GM18907 (cell line): Measurements from ENCODE around the gene SIX1.

Experiments
- ATAC-seq: cut with Tn5 transposase; IDR thresholded peaks from one replicate; pipeline ENCODE4 v1.9.1; 2021; ENCODE audit warnings: mild to moderate bottlenecking, moderate library complexity; ENCODE audit not compliant: unreplicated experiment

SIX1 gene

DNA sequence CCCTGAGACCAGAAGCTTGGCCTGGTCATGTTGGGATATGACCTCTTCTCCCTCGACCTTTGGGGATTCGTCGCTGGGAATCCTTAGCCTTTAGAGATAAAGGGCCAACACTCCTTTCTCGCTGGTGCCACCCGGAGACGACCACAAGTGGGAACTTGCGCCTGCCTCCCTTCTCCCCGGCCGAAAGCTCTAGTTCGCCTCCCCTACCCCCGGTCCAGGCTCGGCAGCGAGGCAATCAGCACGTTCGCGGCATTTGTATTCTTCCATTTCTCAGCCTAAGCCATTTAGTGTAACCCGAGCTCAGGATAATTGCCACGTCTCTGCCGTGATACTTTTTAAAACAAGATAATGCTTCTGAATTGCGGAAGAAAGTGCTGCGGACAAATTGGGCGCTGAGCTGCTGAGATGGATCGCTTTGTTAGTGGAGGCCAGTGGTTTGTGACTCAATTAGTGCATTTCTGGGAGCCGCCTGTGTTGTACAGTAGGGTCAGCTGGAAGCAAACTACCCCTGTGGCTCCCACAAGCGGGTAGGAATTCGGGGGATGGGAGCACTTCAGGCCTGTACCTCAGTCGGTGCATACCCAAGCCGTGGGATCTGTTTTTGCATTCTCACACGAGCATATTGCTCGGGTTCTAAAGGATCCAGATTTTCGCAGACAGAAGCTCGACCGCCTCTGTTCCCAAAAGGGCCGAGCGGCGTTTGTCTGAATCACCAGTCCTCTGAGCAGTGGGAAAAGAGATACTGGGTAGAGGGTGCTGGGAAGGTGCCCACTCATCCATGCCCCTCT lies 6.8 kb upstream of the SIX1 start:
- no peak for ATAC-seq

DNA sequence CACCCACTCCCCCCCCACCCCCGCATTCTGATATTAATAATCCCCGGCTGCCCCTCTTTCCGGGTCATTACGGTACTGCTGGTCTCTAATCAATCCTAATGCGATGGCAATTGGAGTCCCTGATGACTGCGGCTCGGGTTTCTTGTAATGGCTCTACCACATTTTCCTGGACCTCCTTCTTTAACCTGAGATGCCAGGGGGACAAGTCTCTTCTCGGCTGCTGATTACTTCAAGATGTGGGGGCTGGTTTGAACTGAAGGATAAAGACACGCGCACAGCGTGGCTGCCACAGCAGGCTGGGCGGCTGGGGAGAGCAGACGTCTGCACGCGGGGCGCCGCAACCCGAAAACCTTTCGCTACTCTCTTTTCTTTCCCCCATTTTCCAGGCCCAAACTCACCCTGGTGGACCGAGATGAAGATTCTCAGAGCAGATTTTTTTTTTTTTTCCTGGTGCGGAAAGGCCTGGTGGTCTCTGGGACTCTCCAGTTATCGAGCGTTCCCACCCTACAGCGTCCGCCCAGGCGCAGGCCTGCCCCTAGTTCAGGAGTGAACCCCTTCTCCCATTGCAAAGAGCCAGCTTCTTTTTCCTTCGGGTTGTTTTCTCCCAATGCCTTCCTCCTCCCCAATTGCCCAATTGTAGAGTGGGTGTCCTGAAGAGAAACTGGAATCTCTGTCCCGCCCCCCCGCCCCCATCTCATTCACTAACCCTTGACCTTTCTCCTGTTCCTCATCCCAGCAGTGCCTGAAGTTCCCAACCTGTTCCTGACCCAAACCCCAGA lies 6.0 kb upstream of the SIX1 start:
- ATAC-seq: no peak

DNA sequence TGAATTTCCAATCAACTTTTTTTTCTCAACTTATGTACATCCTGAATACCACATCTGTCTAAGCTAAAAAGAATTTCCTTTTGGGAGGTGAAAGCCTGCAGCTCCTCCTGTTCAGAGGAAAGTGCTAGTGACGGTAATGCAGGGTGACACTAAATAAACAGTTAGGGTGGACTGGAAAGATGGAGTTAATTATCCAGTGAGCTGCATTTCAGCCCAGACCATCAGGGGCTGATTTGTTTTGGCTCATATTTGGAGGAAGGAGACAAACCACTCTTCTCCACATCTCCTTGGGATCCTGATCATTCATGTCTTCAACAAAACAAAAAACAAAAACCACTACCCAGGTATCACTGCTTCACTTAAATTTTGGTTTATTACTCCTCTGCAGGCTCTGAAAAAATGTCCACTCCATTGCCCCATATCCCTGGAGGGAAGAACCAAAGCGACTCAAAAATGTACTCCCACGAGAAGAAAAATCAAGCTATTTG lies 5.1 kb upstream of the SIX1 start:
- no peak for ATAC-seq

DNA sequence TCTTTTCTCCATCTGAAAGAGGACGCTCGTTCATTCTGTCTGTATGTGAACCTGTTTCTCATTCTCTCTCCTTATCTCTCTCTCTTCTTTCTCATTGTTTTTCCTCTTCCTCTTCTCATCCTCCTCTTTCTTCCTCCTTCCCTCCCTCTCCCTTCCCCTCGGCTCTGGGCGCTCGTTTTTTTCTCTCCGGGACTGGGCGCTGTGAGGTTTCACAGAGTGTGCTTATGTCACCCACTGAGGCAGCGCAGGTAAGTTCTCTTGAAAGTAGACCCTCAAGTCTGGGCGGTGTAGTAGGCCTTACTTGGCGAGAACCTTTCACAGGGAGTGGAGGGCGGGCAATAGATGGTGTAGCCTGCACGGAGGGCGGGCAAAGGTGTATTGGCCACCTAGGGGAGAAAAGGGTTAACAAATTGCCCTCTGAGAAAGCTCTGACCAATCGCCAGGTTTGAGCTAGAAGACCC lies 4.5 kb upstream of the SIX1 start:
- ATAC-seq: no peak

DNA sequence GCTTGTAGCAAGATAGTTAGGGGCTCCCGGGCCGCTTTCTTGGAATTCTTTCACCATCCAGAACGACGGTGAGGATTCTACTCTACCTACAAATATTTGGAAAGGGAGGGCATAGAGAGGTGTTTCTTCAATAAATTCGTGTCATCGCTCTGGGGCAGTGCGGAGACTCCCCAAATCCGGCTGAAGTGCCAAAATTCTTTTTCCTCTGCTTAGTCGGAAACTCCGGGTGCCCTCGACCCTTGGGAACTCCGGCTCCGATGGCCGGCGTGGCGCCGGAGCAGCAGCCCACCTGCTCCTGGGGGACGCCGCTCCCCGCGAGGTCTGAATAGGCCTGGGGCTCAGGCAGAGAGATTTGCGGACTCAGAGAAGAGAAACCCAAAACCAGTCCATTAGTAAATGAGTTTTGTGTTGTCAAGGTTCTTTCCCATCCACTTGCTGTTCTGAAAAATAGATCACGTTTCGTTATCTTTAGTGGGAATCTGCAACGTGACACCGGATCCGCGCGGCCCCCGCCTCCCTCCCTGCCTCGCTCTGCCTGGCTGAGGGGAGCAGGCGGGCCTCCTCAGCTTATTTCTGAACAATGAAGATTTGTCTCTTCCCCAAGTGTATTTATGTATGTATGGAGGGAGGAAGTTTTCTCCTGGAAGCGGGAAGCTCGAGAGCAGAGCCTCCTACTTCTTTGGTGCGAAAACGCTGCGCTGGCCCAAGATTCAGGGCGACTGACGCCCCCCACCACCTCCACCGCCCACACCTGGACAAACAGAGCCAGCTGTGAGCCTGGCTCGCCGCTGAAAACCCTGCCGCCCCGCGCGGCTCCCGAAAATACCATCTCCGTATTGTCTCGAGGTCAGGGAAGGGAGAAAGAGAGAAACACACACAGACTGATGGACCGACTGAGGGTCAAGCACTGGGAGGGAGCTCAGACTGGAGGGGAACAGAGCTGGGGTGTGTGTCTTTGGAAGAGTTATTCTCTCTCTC lies 3.7 kb upstream of the SIX1 start:
- ATAC-seq: no peak

DNA sequence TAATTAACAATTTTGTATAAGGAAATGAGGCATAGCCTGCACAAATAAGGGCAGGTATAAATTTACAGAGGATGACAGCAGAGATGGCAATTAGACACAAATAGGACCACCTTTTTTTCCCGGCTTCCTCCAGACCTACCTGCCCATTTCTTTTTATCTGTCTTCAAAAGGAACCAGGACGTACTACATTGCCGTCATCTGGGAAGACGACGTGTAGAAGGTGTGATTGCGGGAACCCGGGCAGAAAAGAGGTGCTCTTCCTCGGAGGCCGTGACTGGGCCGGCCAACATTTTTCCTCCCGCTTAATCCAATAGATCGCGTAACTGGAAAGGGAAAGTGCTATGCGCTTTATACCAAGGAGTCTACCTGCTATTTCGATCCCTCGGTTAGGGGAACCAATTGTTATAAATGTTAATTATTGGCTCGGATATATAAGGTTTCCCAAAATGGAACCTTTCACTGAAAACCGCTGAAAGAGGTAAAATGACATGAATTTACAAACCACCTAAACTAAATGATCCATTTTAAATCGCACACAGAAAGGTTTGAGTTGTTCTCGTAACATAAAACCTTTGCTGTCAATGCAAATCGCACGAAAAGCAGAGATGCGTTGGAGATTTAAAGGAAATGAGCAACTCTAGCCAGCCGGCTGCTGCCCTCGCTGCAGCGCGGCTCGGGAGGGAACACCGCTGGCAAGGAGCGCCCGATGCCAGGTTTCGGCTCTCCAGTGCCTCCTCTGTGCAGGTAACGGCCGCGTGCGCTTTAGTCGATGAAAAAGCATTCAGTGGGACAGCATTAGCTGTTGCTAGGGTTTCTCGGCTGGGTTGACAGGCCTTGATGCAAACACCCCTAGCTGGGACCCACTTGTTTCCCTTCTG lies 2.8 kb upstream of the SIX1 start:
- no peak for ATAC-seq

DNA sequence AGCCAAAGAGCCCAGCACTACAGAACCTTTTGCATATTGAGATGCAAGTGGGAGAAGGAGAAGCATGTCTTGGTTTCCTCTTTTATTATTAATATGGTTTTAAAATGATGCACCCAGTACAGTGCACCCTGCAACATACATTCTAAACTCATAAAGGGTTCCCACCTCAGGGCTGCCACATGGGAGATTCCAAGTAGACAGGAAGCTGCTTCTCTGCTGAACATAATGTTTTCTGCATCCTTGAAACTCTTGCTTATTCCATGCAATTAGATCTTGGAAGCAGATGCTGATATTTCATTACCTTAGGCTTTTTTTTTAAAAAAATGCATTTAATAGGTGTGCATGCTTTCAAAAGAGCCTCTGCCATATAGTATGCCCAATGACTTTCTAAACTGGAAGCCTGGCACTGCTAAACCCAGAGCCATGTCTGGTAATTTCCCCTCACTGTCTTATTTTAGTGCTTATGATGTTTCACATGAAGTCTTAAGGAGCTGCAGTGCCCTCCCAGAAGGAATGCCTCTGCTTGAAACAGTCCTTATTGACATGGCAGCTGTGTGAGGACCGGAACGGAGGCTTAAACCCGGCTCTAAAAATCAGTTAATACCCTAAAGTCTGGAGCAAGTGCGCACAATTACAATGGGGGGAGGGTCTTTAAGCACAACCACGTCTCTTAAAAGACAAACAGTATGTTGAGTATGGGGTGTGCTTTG lies 2.0 kb upstream of the SIX1 start:
- ATAC-seq: no peak

DNA sequence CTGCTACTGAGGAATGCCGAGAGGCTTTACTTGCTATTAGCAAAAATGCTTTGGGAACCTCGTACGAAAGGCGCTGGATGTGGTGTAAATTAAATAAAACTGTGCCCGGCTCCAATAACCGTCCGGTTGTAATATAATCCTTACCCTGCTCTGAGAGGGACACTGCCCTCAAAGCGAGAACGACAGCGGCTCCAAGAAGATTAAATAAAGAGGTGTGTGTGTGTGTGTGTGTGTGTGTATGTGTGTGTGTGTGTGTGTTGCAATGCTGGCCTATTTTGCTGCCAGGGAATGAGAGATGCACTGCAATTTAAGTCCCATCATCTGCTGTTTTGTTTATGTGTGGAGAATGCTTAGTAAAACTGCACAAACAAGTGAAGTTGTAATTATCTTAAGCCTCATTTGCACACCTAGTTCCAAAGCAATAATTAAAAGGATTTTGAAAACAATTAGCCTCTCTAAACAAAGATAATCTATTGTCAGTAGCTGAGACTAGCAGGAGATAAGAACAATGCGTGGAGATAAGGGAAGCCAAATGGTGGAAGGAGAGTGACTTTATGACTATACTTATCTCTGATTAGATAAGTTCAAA lies 1.2 kb upstream of the SIX1 start:
- ATAC-seq: no peak

DNA sequence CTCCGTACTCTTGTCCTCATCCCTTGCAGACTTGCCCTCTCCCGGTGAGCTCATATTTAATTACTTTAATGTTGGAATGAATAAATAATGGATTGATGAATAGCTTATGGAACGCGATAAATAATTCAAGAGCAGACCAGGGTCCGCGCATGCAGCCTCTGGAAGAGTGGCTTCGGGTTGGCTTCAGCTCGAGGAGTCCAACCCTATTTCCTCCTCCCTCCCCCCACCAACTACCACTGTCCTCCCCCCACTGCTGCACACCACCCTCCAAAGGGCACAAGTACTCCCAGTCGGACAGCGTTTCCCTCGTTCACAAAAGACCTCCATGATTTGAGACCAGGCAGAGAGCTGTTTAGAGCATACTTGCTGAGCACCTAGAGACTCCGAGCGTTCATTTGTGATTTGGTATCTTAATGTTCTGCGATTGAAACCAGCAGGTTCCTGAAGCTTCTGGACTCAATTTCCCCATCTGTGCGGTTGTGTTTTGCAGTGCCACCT lies 647 bp upstream of the SIX1 start:
- no peak for ATAC-seq

DNA sequence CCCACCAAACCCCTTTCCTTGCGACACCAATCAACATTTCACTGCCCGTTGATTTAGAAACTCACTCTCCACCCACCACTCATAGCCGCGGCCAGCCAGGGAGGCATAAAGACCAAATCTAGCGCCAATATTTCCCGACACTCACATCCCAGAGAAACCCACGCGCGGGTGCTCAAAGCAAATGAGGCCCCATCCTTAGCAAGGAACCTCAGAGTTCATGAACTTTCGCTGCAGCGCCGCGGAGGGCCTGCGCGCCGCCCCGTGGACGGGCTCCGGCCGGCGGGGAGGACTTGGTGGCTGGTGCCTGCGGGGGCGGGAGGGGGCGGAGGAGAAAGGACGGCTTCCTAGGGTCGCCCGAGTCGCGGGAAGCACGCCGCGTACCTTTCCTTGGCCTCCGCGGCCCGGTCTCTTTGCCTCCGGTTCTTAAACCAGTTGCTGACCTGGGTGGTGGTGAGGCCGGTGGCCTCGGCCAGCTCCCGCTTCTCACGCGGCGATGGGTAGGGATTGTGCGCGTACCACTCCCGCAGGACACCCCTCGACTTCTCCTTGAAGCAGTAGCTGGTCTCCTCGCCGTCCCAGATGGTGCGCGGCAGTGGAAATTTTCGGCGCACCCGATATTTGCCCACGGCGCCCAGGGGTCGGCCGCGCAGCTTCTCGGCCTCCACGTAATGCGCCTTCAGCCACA lies 886 bp downstream of the SIX1 start:
- no peak for ATAC-seq

DNA sequence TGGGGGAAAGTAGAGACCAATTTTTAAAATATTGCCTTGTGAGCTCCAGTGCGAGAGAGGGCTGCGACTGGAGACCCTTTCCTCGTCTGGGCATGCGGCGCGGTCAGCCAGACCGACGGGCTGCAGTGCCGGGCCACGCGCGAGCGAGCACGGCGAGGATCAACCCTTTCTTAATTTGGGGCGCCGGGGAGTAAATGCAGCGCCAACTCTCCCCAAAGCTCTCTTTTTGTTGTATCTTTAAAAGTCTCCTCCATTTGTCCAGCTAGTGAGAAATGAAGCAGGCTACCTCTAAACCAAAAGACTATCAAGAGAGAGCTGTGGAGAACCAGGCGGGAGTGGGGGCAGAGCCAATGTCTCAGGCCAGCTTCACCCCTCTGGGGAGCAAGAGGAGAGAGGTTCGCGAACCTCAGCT lies 1.4 kb downstream of the SIX1 start:
- ATAC-seq: no peak

DNA sequence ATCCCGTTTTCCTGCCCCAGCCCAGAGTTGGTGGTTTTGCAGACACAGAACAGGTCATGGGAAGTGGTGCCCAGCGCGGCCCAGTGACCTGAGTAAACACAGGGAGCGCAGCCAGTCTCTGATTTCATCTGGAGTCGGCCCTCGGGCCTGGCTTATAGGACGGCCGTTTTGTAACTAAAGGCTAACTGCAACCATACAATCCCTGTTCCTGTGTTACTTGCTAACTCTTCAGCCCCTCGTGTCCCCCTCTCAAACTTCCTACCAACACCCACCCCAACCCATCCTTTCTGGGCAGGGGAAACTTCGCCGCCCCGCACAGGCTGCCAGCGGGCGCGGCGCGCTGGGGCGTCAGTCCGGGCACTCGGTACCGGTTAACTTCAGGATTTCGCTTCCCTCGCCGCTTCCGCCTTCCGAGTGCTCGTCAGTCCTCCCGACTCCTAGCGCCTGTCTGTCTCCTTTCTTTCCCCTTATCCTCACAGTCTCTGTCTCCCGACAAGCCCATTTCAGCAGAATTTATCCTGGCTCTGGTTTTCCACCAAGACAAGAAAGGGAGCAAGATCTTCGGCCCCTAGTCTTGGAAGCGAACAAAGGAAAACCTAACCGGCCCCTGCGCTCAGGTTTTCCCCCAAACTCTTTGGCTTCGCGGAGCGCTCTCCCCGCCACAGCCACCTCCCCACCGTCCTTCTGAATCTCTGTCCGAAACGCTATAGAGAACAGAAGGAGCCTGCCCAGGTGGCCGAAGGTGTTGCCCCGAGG lies 2.0 kb downstream of the SIX1 start:
- no peak for ATAC-seq

DNA sequence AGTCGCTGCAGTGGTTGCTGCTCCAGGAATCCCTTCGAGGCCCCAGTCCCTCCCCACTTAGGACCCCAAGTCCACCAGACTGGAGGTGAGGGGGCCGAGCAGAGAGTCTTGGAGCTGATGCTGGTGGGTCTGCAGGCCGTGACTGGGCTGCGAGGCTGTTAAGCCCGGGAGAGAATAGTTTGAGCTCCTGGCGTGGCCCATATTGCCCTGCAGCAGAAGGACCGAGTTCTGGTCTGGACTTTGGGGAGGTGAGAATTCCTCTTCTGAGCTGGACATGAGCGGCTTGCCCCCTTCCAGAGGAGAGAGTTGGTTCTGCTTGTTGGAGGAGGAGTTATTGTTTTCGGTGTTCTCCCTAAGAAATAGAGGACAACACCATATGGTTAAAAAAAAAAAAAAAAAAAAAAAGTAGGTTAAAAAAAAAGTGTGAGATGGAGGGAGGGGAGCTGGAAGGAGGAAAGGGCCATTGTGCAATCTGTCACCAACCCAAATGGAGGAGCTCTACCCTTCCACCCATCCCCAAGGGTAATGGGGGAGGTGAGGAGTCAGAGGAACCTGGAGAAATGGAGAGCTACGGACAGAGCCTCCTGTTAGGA lies 3.0 kb downstream of the SIX1 start:
- no peak for ATAC-seq

DNA sequence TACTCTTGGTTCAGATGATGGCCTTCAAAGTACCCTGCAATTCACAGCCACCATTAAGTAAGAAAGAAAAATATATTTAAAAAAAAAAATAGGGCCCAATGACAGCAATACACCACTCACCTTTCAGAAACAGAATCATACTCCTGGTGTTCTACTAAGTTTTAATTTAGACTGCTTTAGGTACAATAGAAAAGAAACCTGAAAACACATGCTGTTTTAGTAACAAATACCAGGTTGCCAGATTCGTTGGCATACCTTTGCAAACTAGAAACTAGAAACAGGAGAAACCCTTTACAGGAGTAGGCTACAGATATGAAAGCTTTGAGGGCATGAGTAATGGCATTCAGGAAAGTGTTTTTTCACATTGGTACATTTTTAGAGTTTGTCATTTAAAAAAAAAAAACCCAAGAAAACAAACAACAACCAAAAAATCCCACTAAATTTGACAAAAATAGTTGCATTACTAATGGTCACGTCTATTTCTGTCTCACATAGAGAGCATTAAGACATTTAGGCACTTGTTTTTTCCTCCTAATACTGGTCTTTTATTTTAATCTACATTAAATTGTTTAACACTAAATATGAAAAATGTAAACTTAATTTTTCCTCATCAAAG lies 4.0 kb downstream of the SIX1 start:
- ATAC-seq: no peak

DNA sequence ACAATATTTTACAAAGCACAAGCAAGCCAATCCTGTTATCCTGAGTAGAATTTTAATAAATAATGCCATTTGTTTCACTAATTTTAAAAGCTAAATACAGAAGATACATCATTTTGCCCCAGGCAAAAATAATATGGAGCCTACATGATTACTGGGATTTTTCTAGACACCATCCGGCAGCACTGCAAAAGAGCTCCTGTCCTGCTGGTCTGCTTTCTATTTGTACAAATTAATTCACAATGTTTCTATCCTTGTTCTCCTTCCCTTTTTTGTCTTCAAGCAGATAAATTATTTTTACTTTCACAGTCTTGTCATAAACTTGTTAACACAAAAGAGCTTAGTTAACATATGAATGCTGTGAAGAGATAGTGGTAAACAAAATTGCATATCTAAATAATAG lies 4.6 kb downstream of the SIX1 start:
- ATAC-seq: no peak

DNA sequence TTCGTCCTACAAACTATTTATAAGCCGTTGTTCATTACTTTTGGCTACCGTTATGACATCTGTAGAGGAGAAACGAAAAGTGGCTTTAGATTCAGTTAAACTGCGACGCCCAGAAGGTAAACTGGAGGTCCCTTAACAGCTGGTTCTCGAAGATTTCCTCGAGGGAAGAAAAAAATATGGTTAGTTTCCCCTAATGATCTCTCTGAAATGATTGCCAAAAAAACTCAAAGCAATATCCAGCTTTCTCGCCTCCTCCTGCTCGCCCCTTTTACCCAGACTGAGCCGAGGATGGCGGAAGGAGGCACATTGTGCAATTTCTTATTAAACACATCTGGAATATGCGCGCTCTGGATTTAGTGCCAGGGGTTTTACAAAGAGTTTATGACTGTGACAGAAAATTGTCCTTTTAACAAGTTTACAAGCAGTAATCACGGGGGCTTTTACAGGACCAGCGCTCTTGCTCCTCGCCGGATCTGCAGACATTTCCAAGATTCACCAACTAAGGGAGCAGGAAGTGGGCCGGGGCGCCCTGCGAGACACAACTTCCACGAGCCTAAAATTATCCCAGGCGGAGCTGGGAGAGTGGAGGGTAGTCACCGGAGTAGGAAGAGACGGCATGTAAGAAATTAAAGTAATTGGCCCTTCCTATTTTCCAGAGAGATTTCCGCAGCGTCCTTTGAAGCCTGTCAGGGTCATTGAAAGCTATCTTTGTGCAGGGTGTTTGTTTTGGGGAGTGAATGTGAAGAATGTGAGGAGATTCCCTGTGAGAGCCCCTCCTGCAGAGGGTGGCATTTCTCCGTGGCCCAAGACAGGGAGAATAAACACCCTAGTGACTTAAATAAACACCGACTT lies 5.6 kb downstream of the SIX1 start:
- ATAC-seq: no peak
